Ascending aorta (tissue), 2 donors: ENCODE measurements around the gene CYP24A1. TPM values are rescaled to one million over a fixed set of nuclear protein-coding genes. Genes with fewer than 3 reads are reported as not detected.
A peak's percentile ranks its signal among the peaks of the same experiment; 100 is the strongest.

ENCODE experiments used
- DNase-seq, 2 donors: peaks; one replicate each; pipeline ENCODE4 v3.0.0-alpha.2; 2019; ENCODE audit warnings: low spot score in 2 of 2
- H3K27ac ChIP-seq, 2 donors: fragments of 200-600 bp; sonication (generic); one replicate each; pipeline ENCODE4 v1.5.1; 2016 to 2017; ENCODE audit warnings: mild to moderate bottlenecking in 1 of 2
- H3K27me3 ChIP-seq: fragments of 200-600 bp; sonication (generic); one replicate; pipeline ENCODE4 v1.5.1; 2017
- H3K36me3 ChIP-seq, 2 donors: fragments of 200-600 bp; sonication (generic); one replicate each; pipeline ENCODE4 v1.5.1; 2016
- H3K4me1 ChIP-seq, 2 donors: fragments of 200-600 bp; sonication (generic); one replicate each; pipeline ENCODE4 v1.5.1; 2016 to 2017; ENCODE audit warnings: mild to moderate bottlenecking in 1 of 2
- H3K4me3 ChIP-seq, 2 donors: fragments of 200-600 bp; sonication (generic); one replicate each; pipeline ENCODE4 v1.5.1; 2016 to 2017; ENCODE audit warnings: mild to moderate bottlenecking in 1 of 2
- H3K9me3 ChIP-seq, 2 donors: fragments of 200-600 bp; sonication (generic); one replicate each; pipeline ENCODE4 v1.5.1; 2016
- intact Hi-C: fragments of 100-400 bp; cut with DNase I; formaldehyde crosslinking; loops from one replicate; pipeline ENCODE4 v1.15.1; 2023
- total RNA-seq: library from RNA; depleted of rRNA; stranded (reverse); fragments of >200 nt; gene quantifications from one replicate; pipeline ENCODE4 v1.1.0, GENCODE V29; 2016
- TF ChIP-seq, protein P1 (sequence below), 3 experiments: fragments of 200-600 bp in 2 of 3; fragments of 450-650 bp in 1 of 3; sonication (generic) in 2 of 3; IDR thresholded peaks; one replicate each; pipeline ENCODE4 v1.5.1; 2016 to 2019; ENCODE audit warnings: antibody characterized with exemption in 3 of 3, mild to moderate bottlenecking in 1 of 3, moderate library complexity in 1 of 3

Gene CYP24A1
- total RNA-seq, 1 donor from 2014 or later = not detected

- no peaks in the 10 kb centered on the region for H3K9me3 ChIP-seq
- no peaks in the 10 kb centered on the region for H3K36me3 ChIP-seq
- intact Hi-C loops = no loop called here
- peaks cover 0 to 3% of the 10 kb centered on the region in 2 donors for H3K4me1 ChIP-seq
- TF ChIP-seq, protein P1, sequence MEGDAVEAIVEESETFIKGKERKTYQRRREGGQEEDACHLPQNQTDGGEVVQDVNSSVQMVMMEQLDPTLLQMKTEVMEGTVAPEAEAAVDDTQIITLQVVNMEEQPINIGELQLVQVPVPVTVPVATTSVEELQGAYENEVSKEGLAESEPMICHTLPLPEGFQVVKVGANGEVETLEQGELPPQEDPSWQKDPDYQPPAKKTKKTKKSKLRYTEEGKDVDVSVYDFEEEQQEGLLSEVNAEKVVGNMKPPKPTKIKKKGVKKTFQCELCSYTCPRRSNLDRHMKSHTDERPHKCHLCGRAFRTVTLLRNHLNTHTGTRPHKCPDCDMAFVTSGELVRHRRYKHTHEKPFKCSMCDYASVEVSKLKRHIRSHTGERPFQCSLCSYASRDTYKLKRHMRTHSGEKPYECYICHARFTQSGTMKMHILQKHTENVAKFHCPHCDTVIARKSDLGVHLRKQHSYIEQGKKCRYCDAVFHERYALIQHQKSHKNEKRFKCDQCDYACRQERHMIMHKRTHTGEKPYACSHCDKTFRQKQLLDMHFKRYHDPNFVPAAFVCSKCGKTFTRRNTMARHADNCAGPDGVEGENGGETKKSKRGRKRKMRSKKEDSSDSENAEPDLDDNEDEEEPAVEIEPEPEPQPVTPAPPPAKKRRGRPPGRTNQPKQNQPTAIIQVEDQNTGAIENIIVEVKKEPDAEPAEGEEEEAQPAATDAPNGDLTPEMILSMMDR (IDR thresholded peaks at IDR 0.05) = no peak
- H3K27ac ChIP-seq = no peak overlapping the region
- DNase-seq = no peak
- no peak overlapping the region for H3K4me3 ChIP-seq
- no peaks in the 10 kb centered on the region for H3K27me3 ChIP-seq
Observed at GRCh38 chr20:54178256-54178655, 4.5 kb upstream of the CYP24A1 start.

DNA sequence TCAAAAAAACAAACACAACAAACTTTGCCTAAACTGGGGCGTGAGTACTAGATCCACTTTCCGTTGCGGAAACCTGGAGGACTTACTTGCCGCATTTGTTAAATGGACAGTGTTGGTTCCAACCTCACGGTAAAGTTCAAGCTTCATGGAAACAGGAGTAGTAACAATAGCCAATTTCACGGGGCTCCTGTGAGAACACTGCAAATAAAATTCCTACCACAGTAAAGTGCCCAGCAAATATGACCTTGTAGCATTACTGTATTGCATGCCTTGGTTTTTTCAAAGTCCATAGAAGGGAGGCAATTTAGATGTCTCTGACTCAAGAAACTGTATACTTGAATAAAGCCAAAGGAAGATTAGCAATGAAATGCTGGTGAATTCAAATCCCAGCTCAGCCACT, 3.6 kb upstream of the CYP24A1 start:
- Histone ChIP-seq H3K27me3 (no peaks in the 10 kb centered on the region), H3K36me3 (no peaks in the 10 kb centered on the region), H3K4me1 (peaks cover 0 to 3% of the 10 kb centered on the region in 2 donors), H3K4me3 (no peak overlapping the region), H3K9me3 (no peaks in the 10 kb centered on the region), H3K27ac (no peak overlapping the region)
- DNase-seq = no peak
- intact Hi-C loops = no loop called here
- TF ChIP-seq, protein P1 (IDR thresholded peaks at IDR 0.05) = no peak

- Histone ChIP-seq H3K36me3 (no peaks in the 10 kb centered on the region), H3K27me3 (no peaks in the 10 kb centered on the region), H3K9me3 (no peaks in the 10 kb centered on the region), H3K4me3 (no peak overlapping the region), H3K27ac (no peak overlapping the region), H3K4me1 (peaks cover 0 to 3% of the 10 kb centered on the region in 2 donors)
- DNase-seq = no peak
- intact Hi-C loops = no loop called here
- TF ChIP-seq, protein P1 (IDR thresholded peaks at IDR 0.05) = no peak
Observed at GRCh38 chr20:54176610-54177009, 2.8 kb upstream of the CYP24A1 start.

DNA sequence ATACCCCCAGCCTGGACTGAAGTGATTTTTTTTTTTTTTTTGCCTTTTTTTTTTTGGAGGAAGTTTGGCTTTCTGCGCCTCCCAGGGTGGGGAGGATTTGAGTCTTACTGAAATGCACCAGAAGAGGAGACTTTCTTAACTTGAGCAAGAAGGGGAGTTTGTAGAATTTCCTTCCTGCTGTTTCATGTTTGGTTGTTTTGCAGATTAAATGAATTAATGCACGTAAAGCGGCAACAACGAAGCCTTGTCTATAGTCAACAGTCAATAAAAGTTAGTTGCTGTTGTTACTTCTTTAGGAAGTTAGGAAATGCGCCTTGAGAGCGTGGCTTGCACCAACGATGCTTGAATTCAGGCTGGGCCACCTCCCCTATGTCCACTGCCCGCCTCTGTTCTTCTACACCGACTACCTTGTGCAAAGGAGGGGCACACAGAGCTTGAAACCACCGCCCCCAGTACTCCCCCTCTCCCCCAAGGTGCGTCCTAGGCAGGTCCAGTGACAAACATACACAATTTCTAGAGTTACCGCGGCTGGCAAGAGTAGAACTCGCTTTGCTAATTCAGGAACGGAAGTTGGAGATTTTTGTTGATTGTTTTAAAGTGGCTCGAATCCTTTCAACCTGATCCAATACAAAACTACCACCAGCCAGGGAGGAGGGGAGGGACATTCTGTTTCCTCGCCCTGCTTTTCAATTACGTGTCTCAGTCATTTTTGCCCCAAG, 830 bp upstream of the CYP24A1 start:
- intact Hi-C loops = no loop called here

GRCh38 chr20:54172856-54173652, 732 bp downstream of the CYP24A1 start:
- no peaks in the 10 kb centered on the region for H3K9me3 ChIP-seq
- H3K36me3 ChIP-seq = no peaks in the 10 kb centered on the region
- DNase-seq = no peak
- intact Hi-C loops = no loop called here
- peaks cover 0 to 3% of the 10 kb centered on the region in 2 donors for H3K4me1 ChIP-seq
- no peaks in the 10 kb centered on the region for H3K27me3 ChIP-seq
- H3K4me3 ChIP-seq = no peak overlapping the region
- H3K27ac ChIP-seq = no peak overlapping the region
- TF ChIP-seq, protein P1 (IDR thresholded peaks at IDR 0.05) = no peak

More for the DNA sequence above, 830 bp upstream of the CYP24A1 start:
- Histone ChIP-seq H3K27me3 (no peaks in the 10 kb centered on the region), H3K36me3 (no peaks in the 10 kb centered on the region), H3K4me1 (peaks cover 0 to 3% of the 10 kb centered on the region in 2 donors), H3K27ac (no peak overlapping the region), H3K9me3 (no peaks in the 10 kb centered on the region), H3K4me3 (peak overlapping the region; percentile 18 to 29)
- TF ChIP-seq, protein P1 (IDR thresholded peaks at IDR 0.05) = no peak
- no peak for DNase-seq
